HepG2 (cell line): ENCODE data around the gene CABLES2. TPM values are rescaled to one million over a fixed set of nuclear protein-coding genes. Genes with fewer than 3 reads are reported as not detected.
A peak's percentile ranks its signal among the peaks of the same experiment; 100 is the strongest.

Experiments
- CERS6 ChIP-seq: sonication (generic); formaldehyde crosslinking; IDR thresholded peaks from 2 replicates; pipeline ENCODE4 v1.5.0; 2020; ENCODE audit warnings: missing genetic modification reagents
- DR1 ChIP-seq: sonication (generic); formaldehyde crosslinking; IDR thresholded peaks from 2 replicates; pipeline ENCODE4 v1.8.0; 2021; ENCODE audit warnings: mild to moderate bottlenecking, missing genetic modification reagents, inconsistent platforms
- GLMP ChIP-seq: sonication (generic); formaldehyde crosslinking; IDR thresholded peaks from 2 replicates; pipeline ENCODE4 v1.9.0; 2021; ENCODE audit warnings: missing genetic modification reagents, mild to moderate bottlenecking, borderline replicate concordance
- IRX3 ChIP-seq: sonication (generic); formaldehyde crosslinking; IDR thresholded peaks from 2 replicates; pipeline ENCODE4 v1.8.1; 2023; ENCODE audit warnings: mild to moderate bottlenecking, low read depth, missing genetic modification reagents, borderline replicate concordance
- ISX ChIP-seq: sonication (generic); formaldehyde crosslinking; conservative IDR thresholded peaks from 2 replicates; pipeline ENCODE4 v1.5.0; 2020; ENCODE audit warnings: missing genetic modification reagents
- JARID2 ChIP-seq: sonication (generic); formaldehyde crosslinking; IDR thresholded peaks from 2 replicates; pipeline ENCODE4 v1.8.1; 2023; ENCODE audit warnings: missing genetic modification reagents, inconsistent platforms; ENCODE audit not compliant: insufficient replicate concordance
- MTA1 ChIP-seq: sonication (generic); formaldehyde crosslinking; IDR thresholded peaks from 2 replicates; pipeline ENCODE4 v1.4.0; 2020; ENCODE audit warnings: missing genetic modification reagents, mild to moderate bottlenecking, borderline replicate concordance
- SNRNP70 ChIP-seq: fragments of 200-400 bp; formaldehyde crosslinking; IDR thresholded peaks from 2 replicates; pipeline ENCODE4 v1.6.1; 2017; ENCODE audit warnings: mild to moderate bottlenecking, low read depth, low read length, moderate library complexity
- ZBTB46 ChIP-seq: sonication (generic); formaldehyde crosslinking; IDR thresholded peaks from 2 replicates; pipeline ENCODE4 v1.4.0; 2020; ENCODE audit warnings: mild to moderate bottlenecking, missing genetic modification reagents, borderline replicate concordance
- ZNF17 ChIP-seq: sonication (generic); formaldehyde crosslinking; IDR thresholded peaks from 2 replicates; pipeline ENCODE4 v1.5.0; 2020; ENCODE audit warnings: mild to moderate bottlenecking, missing genetic modification reagents
- ZNF337 ChIP-seq: sonication (generic); formaldehyde crosslinking; IDR thresholded peaks from 2 replicates; pipeline ENCODE4 v1.5.1; 2020; ENCODE audit warnings: missing genetic modification reagents, low read depth, mild to moderate bottlenecking, borderline replicate concordance
- ZNF382 ChIP-seq: sonication (generic); formaldehyde crosslinking; IDR thresholded peaks from 2 replicates; pipeline ENCODE4 v1.5.0; 2020; ENCODE audit warnings: missing genetic modification reagents, mild to moderate bottlenecking, borderline replicate concordance
- ZNF704 ChIP-seq: sonication (generic); formaldehyde crosslinking; IDR thresholded peaks from 2 replicates; pipeline ENCODE4 v1.8.1; 2023; ENCODE audit warnings: mild to moderate bottlenecking, inconsistent platforms, moderate library complexity, missing genetic modification reagents, borderline replicate concordance
- ZNF747 ChIP-seq: sonication (generic); formaldehyde crosslinking; IDR thresholded peaks from 2 replicates; pipeline ENCODE4 v1.8.1; 2023; ENCODE audit warnings: missing genetic modification reagents, mild to moderate bottlenecking, borderline replicate concordance
- ZNF782 ChIP-seq: sonication (generic); formaldehyde crosslinking; IDR thresholded peaks from 2 replicates; pipeline ENCODE4 v1.4.0; 2020; ENCODE audit warnings: missing genetic modification reagents, mild to moderate bottlenecking, borderline replicate concordance
- ZNF883 ChIP-seq: sonication (generic); formaldehyde crosslinking; IDR thresholded peaks from 2 replicates; pipeline ENCODE4 v1.5.1; 2020; ENCODE audit warnings: mild to moderate bottlenecking, missing genetic modification reagents; ENCODE audit errors: not compliant biosample characterization
- ZXDC ChIP-seq: sonication (generic); formaldehyde crosslinking; IDR thresholded peaks from 2 replicates; pipeline ENCODE4 v1.5.0; 2020; ENCODE audit warnings: mild to moderate bottlenecking, missing genetic modification reagents
- polyA plus RNA-seq, 8 experiments: library from polyadenylated mRNA; depleted of rRNA in 3 of 8; stranded (reverse) in 7 of 8; unstranded in 1 of 8; fragments of >200 nt; fragmentation: Illumina TruSeq in 4 of 8; extraction: Trizol in 4 of 8; gene quantifications; 2 replicates each; pipeline versions ENCODE4 v1.2.1 to v1.2.3, GENCODE V29; 2011 to 2016; ENCODE audit warnings: low read depth in 4 of 8, missing spikeins in 1 of 8, mixed read lengths in 1 of 8; ENCODE audit not compliant: insufficient read depth in 1 of 8
- total RNA-seq, 5 experiments: library from RNA; depleted of rRNA; stranded (reverse); fragments of >200 nt; fragmentation: Illumina TruSeq; extraction: Trizol; gene quantifications; 2 replicates each; pipeline ENCODE4 v1.2.3, GENCODE V29; 2016; ENCODE audit warnings: low read depth in 1 of 5
- TF ChIP-seq, protein P1 (sequence below): sonication (generic); formaldehyde crosslinking; IDR thresholded peaks from 2 replicates; pipeline ENCODE4 v1.4.0; 2020; ENCODE audit warnings: missing genetic modification reagents, borderline replicate concordance

The CABLES2 gene
- total and polyA plus RNA-seq, 2 of the 13 experiments (the other 11 are each of a cell fraction or from before 2014, with no cell fraction given), result 5.2 to 9.7 TPM

DNA sequence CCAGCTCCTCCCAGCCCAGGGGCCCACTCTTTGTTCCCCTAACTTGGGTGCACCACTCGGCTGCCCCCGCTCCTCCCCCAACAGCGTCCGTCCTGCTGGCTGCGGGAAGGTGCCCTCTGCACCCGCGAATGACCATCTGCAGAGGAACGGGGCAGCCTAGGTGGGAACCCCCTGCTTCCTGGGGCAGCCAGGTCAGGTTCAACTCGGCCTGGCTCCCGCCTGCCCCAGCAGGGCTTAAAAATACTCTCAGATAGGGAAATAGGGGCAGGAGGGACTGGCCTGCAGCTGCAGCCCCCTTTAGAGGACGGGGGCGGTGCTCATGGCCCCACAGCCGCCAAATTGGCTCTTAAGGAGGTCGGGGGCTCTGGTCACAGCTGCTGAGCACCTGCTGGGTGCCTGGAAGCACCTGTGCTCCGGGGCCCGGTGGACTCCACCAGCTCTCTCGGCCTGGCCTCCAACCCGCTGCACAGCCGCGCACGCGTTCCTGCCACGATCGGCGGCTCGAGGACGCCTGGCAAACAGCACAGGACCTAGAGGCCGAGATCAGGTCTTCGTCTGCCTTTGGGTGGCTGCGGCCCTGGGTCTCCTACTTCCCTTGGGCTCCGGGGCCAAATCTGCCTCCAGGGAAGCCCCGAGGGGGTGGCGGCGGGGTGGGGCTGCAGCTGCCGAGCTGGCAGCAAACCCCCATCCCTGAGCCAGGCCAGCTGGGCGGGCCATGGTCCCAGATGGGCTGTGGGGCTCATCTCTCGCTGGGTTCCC is 39.3 kb downstream of the CABLES2 start (continued):
- TF ChIP-seq ZXDC (0 out of 2 replicates have a peak, but pooled peaks have one; percentile 74), JARID2 (peak; percentile 21), ZBTB46 (CRISPR knock-in tag) (no peak; the same call in none of the 2 replicates), DR1 (peak; percentile 33), CERS6 (CRISPR knock-in tag) (peak; percentile 35; the same call in 1 of the 2 replicates), ZNF17 (CRISPR knock-in tag) (no peak), ZNF883 (CRISPR knock-in tag) (peak; percentile 5), GLMP (CRISPR knock-in tag) (no peak), ZNF382 (no peak), ISX (CRISPR knock-in tag) (0 out of 2 replicates have a peak, but pooled peaks have one; percentile 65), ZNF782 (peak; percentile 64), ZNF747 (peak; percentile 83; the same call in 1 of the 2 replicates), ZNF704 (peak; percentile 97), SNRNP70 (no peak), MTA1 (CRISPR knock-in tag) (peak; percentile 88; the same call in 1 of the 2 replicates), ZNF337 (CRISPR knock-in tag) (peak; percentile 44; the same call in 1 of the 2 replicates), IRX3 (CRISPR knock-in tag) (no peak; the same call in 1 of the 2 replicates)
- TF ChIP-seq, protein P1, sequence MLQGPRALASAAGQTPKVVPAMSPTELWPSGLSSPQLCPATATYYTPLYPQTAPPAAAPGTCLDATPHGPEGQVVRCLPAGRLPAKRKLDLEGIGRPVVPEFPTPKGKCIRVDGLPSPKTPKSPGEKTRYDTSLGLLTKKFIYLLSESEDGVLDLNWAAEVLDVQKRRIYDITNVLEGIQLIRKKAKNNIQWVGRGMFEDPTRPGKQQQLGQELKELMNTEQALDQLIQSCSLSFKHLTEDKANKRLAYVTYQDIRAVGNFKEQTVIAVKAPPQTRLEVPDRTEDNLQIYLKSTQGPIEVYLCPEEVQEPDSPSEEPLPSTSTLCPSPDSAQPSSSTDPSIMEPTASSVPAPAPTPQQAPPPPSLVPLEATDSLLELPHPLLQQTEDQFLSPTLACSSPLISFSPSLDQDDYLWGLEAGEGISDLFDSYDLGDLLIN, result no peak; the same call in 1 of the 2 replicates
